Endothelial cell of umbilical vein (primary cell): ENCODE results near the gene ZFHX2. TPM values are rescaled to one million over a fixed set of nuclear protein-coding genes. Genes with fewer than 3 reads are reported as not detected.
A peak's percentile ranks its signal among the peaks of the same experiment; 100 is the strongest.

Experiments used
- BruUV-seq: library from RNA; stranded (reverse); fragments of 400-500 nt; replicated peaks from 2 replicates; lab custom pipeline; 2021; lab: Mats Ljungman, UMichigan
- CTCF ChIA-PET: fragments of 300-600, 350-600 bp; sonication (Branson Sonifier 250); formaldehyde crosslinking; loops from one replicate; lab custom pipeline; 2021; ENCODE audit warnings: antibody characterized with exemption, inconsistent platforms; lab: Charles Lee
- POLR2A ChIA-PET: fragments of 300-600, 350-600 bp; sonication (Branson Sonifier 250); formaldehyde crosslinking; loops from one replicate; lab custom pipeline; 2021; ENCODE audit warnings: antibody characterized with exemption, inconsistent platforms; lab: Charles Lee
- DNase-seq: peaks from one replicate; pipeline ENCODE4 v3.0.0-alpha.2; 2011; ENCODE audit warnings: low read depth, low spot score
- FAIRE-seq: peaks from 2 replicates; lab custom pipeline; 2011; peaks lifted over from hg19 to GRCh38; lab: Jason Lieb, UNC
- H2AFZ ChIP-seq: 2 replicates; pipeline ENCODE4 v1.6.0; 2012; ENCODE audit warnings: low read depth, low read length, control low read depth, inconsistent platforms
- H3K27ac ChIP-seq: 2 replicates; pipeline ENCODE4 v1.5.1; 2011; ENCODE audit warnings: low read depth, mild to moderate bottlenecking, control low read depth, low read length, moderate library complexity; ENCODE audit not compliant: insufficient read depth
- H3K27me3 ChIP-seq, 2 experiments: 2 replicates each; pipeline versions ENCODE4 v1.6.0 to v1.6.1; 2011; ENCODE audit warnings: low read length in 2 of 2, mixed read lengths in 1 of 2; ENCODE audit not compliant: control insufficient read depth in 2 of 2, insufficient read depth in 2 of 2
- H3K36me3 ChIP-seq, 2 experiments: 2 replicates in 1 of 2; 3 replicates in 1 of 2; pipeline ENCODE4 v1.5.1; 2011; ENCODE audit warnings: low read length in 2 of 2, mild to moderate bottlenecking in 1 of 2, moderate library complexity in 1 of 2; ENCODE audit not compliant: control insufficient read depth in 2 of 2, insufficient read depth in 2 of 2; ENCODE audit errors: extremely low read depth in 1 of 2
- H3K4me1 ChIP-seq: 3 replicates; pipeline ENCODE4 v1.5.1; 2011; ENCODE audit warnings: mild to moderate bottlenecking, low read length; ENCODE audit not compliant: control insufficient read depth, insufficient read depth; ENCODE audit errors: extremely low read depth
- H3K4me2 ChIP-seq: 2 replicates; pipeline ENCODE4 v1.6.1; 2011; ENCODE audit warnings: low read length, control low read depth, mixed read lengths; ENCODE audit not compliant: insufficient read depth
- H3K4me3 ChIP-seq, 3 experiments: fragments of 200-600 bp in 1 of 3; sonication (generic), shearing (Covaris generic) in 1 of 3; replicated peaks in 1 of 3; 2 replicates each; pipeline ENCODE4 v1.5.1; 2011 to 2016; ENCODE audit warnings: control low read depth in 3 of 3, low read length in 3 of 3, mild to moderate bottlenecking in 2 of 3, inconsistent platforms in 1 of 3, low read depth in 1 of 3, moderate library complexity in 1 of 3; ENCODE audit not compliant: insufficient read depth in 1 of 3
- H3K79me2 ChIP-seq: 2 replicates; pipeline ENCODE4 v1.6.0; 2012; ENCODE audit warnings: low read length, inconsistent platforms; ENCODE audit not compliant: control insufficient read depth, insufficient read depth
- H3K9ac ChIP-seq: replicated peaks from 2 replicates; pipeline ENCODE3; 2011; ENCODE audit warnings: low read length, control low read depth; ENCODE audit not compliant: insufficient read depth; ENCODE audit errors: extremely low read depth
- H3K9me1 ChIP-seq: replicated peaks from 3 replicates; pipeline ENCODE4 v1.6.0; 2011; ENCODE audit warnings: mild to moderate bottlenecking, low read length; ENCODE audit not compliant: control insufficient read depth, insufficient read depth; ENCODE audit errors: extremely low read depth
- H3K9me3 ChIP-seq: replicated peaks from 2 replicates; pipeline ENCODE4 v1.5.1; 2012; ENCODE audit warnings: low read length, inconsistent platforms; ENCODE audit not compliant: control insufficient read depth, insufficient read depth
- H4K20me1 ChIP-seq: replicated peaks from 2 replicates; pipeline ENCODE3; 2011; ENCODE audit warnings: mild to moderate bottlenecking, low read length; ENCODE audit not compliant: control insufficient read depth, insufficient read depth; ENCODE audit errors: extremely low read depth
- EZH2 ChIP-seq: IDR thresholded peaks from 2 replicates; pipeline ENCODE4 v1.6.1; 2012; ENCODE audit warnings: borderline replicate concordance, low read depth, mild to moderate bottlenecking, moderate library complexity, low read length, inconsistent platforms; ENCODE audit not compliant: severe bottlenecking
- FOS ChIP-seq: IDR thresholded peaks from 2 replicates; pipeline ENCODE4 v1.6.1; 2011; ENCODE audit warnings: mild to moderate bottlenecking, low read length, moderate library complexity, borderline replicate concordance; ENCODE audit not compliant: insufficient read depth
- GATA2 ChIP-seq: IDR thresholded peaks from 2 replicates; pipeline ENCODE4 v1.7.0; 2011; ENCODE audit warnings: low read depth, mild to moderate bottlenecking, moderate library complexity, mixed read lengths, low read length; ENCODE audit not compliant: insufficient read length, insufficient read depth
- JUN ChIP-seq: IDR thresholded peaks from 2 replicates; pipeline ENCODE4 v1.6.1; 2011; ENCODE audit warnings: borderline replicate concordance, low read depth; ENCODE audit not compliant: insufficient read length, insufficient read depth
- MYC ChIP-seq: IDR thresholded peaks from one replicate; pipeline ENCODE4 v1.6.1; 2011; ENCODE audit warnings: mild to moderate bottlenecking, low read depth, low read length
- POLR2A ChIP-seq: IDR thresholded peaks from 2 replicates; pipeline ENCODE4 v1.6.1; 2012; ENCODE audit warnings: low read depth, mild to moderate bottlenecking, control low read depth, low read length
- POLR2AphosphoS5 ChIP-seq: IDR thresholded peaks from 2 replicates; pipeline ENCODE4 v1.6.1; 2012; ENCODE audit warnings: low read depth, mild to moderate bottlenecking, control low read depth, low read length, moderate library complexity; ENCODE audit not compliant: insufficient read depth
- dilution Hi-C: fragments of 300-500 bp; cut with MboI; formaldehyde crosslinking; loops from one replicate; pipeline ENCODE4 v1.15.0; 2019; ENCODE audit warnings: low sequenced_read_pairs; ENCODE audit not compliant: extremely low pct_ligation_motif_present
- intact Hi-C: fragments of 100-400 bp; cut with micrococcal nuclease; formaldehyde crosslinking; loops from one replicate; pipeline ENCODE4 v1.10.0; 2022
- polyA plus RNA-seq, 4 experiments: library from polyadenylated mRNA; depleted of rRNA in 3 of 4; stranded (reverse) in 3 of 4; unstranded in 1 of 4; fragments of >200 nt; gene quantifications; 2 replicates each; pipeline versions ENCODE4 v1.2.1 to v1.2.3, GENCODE V29; 2011 to 2012; ENCODE audit warnings: missing spikeins in 1 of 4
- total RNA-seq: library from RNA; stranded (reverse); gene quantifications from 2 replicates; pipeline ENCODE4 v1.2.3, GENCODE V29; 2021
- TF ChIP-seq, protein P1 (sequence below): IDR thresholded peaks from 2 replicates; pipeline ENCODE4 v1.6.1; 2011; ENCODE audit not compliant: insufficient read depth, insufficient read length
- TF ChIP-seq, protein P2 (sequence below), 2 donors: IDR thresholded peaks; 1 replicate in 1 of 2; 2 replicates in 1 of 2; pipeline ENCODE4 v1.5.1; 2011; ENCODE audit warnings: low read length in 2 of 2, mild to moderate bottlenecking in 2 of 2, moderate library complexity in 2 of 2, control low read depth in 1 of 2, inconsistent platforms in 1 of 2, low read depth in 1 of 2; ENCODE audit not compliant: insufficient read depth in 1 of 2; ENCODE audit errors: extremely low read depth in 1 of 2

ZFHX2 gene
- total and polyA plus RNA-seq, 2 donors (not counting 3 experiments of a cell fraction or from before 2014, with no cell fraction given) = 0.25 to 2.3 TPM

DNA sequence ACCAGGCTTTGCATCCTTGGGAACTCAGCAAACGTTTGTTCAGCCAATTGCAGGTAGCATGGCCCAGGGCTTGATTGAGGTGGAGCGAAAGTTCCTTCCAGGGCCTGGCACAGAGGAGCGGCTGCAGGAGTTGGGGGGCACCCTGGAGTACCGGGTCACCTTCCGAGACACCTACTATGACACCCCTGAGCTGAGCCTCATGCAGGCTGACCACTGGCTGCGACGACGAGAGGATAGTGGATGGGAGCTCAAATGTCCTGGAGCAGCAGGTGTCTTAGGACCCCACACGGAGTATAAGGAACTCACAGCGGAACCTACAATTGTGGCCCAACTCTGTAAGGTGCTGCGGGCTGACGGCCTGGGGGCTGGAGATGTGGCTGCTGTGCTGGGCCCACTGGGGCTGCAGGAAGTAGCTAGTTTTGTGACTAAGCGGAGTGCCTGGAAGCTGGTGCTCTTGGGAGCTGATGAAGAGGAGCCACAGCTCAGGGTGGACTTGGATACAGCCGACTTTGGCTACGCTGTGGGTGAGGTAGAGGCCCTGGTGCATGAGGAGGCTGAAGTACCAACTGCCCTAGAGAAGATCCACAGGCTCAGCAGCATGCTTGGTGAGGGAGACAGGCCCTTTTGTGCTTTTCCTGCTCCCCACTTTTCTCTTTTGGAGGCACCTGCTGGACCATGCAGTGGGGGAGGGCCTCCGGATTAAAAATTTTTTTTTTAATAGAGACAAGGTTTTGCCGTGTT, 5.3 kb upstream of the ZFHX2 start:
- Histone ChIP-seq H3K27me3 (no peaks in the 10 kb centered on the region), H3K4me3 (peak overlapping the region; percentile 63 to 83 (median 79)), H3K36me3 (peaks cover 0 to 9% of the 10 kb centered on the region in 2 experiments), H3K4me2 (peak overlapping the region; percentile 94), H3K79me2 (peaks cover 11% of the 10 kb centered on the region), H3K9ac (peak overlapping the region; percentile 77), H3K9me3 (no peaks in the 10 kb centered on the region), H3K9me1 (no peaks in the 10 kb centered on the region), H3K4me1 (peaks cover 12% of the 10 kb centered on the region), H4K20me1 (no peaks in the 10 kb centered on the region), H3K27ac (peak overlapping the region; percentile 52), H2AFZ (peak overlapping the region; percentile 78)
- DNase-seq (no peak), FAIRE-seq (no peak)
- ChIA-PET POLR2A (no interaction called here), CTCF (interaction anchor here (0.9 to 12.3 kb wide), 3 partner anchors 17 to 78 kb away, joined by 3 to 416 read pairs (median 3); no protein-coding TSS in a partner anchor)
- intact Hi-C loops = loop anchor here (1.0 kb wide), 1 partner anchor 88 kb away; the partner anchor contains the start of gene NGDN
- no TSS peak for BruUV-seq
- dilution Hi-C loops = no loop called here
- no peak for TF ChIP-seq GATA2
- TF ChIP-seq EZH2 = no peak
- TF ChIP-seq, protein P1, sequence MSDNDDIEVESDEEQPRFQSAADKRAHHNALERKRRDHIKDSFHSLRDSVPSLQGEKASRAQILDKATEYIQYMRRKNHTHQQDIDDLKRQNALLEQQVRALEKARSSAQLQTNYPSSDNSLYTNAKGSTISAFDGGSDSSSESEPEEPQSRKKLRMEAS = no peak
- no peak for TF ChIP-seq FOS
- TF ChIP-seq POLR2AphosphoS5 = no peak
- TF ChIP-seq MYC = no peak
- TF ChIP-seq JUN = no peak
- TF ChIP-seq POLR2A = no peak
- TF ChIP-seq, protein P2, sequence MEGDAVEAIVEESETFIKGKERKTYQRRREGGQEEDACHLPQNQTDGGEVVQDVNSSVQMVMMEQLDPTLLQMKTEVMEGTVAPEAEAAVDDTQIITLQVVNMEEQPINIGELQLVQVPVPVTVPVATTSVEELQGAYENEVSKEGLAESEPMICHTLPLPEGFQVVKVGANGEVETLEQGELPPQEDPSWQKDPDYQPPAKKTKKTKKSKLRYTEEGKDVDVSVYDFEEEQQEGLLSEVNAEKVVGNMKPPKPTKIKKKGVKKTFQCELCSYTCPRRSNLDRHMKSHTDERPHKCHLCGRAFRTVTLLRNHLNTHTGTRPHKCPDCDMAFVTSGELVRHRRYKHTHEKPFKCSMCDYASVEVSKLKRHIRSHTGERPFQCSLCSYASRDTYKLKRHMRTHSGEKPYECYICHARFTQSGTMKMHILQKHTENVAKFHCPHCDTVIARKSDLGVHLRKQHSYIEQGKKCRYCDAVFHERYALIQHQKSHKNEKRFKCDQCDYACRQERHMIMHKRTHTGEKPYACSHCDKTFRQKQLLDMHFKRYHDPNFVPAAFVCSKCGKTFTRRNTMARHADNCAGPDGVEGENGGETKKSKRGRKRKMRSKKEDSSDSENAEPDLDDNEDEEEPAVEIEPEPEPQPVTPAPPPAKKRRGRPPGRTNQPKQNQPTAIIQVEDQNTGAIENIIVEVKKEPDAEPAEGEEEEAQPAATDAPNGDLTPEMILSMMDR (IDR thresholded peaks at IDR 0.05; ENCODE audit: extremely low read depth in 1 of 2, insufficient read depth in 1 of 2, low read depth in 1 of 2, low read length in 2 of 2) = no peak
